ENCODE results near the gene PPP2R2C.
A peak's percentile ranks its signal among the peaks of the same experiment; 100 is the strongest.

Gene PPP2R2C

GRCh38 chr4:6270636-6271121 lies 201.7 kb downstream of the PPP2R2C start:
- peak overlapping the region; percentile 96 for H3K4me3 ChIP-seq (ENCODE audit: low read depth, low read length)
- DNase-seq (ENCODE audit: low read depth), result no peak

All from skeletal muscle cell (primary cell).